HG02642 (cell line): ENCODE measurements around the gene FOCAD.

Experiments
- ATAC-seq: cut with Tn5 transposase; IDR thresholded peaks from one replicate; pipeline ENCODE4 v1.9.1; 2021; ENCODE audit warnings: mild to moderate bottlenecking; ENCODE audit not compliant: unreplicated experiment, poor library complexity

FOCAD gene

DNA sequence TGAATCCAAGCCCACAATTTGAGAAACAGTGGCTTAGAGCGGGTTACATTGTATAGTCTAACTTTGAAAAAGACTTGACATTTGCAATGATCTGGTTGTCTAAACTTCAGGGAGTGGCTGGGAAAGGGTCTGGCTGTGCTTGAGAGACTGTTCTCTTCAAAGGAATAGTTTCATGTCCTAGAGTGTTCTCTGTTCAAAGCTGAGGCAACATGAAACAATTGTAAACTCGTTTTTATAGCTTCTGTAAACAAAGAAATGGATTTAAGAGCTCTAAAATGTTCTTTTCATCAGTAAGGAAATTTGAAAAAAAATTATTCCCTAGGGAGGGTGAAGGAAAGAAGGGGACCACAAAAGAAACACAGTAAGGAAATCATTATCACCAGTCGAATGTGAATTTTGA is 41.6 kb downstream of the FOCAD start:
- ATAC-seq = no peak

DNA sequence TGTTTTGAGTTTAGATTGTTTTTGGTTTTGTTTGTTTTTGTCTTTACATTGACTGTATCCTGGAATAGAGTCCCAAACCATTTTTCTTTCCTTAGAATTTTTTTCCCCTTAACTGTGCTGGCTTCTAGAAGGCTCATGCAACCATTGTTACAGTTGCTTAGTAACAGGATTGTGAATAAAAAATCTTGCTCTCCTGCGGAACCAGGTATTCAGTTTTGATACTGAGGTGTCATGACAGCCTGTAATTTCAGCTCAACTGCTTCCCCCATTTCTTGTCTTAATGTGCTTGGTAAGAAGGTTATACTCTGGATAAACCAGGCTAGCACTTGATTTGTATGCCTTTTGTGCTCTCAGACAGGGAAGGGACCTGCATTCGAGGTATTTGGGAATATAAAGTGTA is 42.1 kb downstream of the FOCAD start:
- no peak for ATAC-seq

DNA sequence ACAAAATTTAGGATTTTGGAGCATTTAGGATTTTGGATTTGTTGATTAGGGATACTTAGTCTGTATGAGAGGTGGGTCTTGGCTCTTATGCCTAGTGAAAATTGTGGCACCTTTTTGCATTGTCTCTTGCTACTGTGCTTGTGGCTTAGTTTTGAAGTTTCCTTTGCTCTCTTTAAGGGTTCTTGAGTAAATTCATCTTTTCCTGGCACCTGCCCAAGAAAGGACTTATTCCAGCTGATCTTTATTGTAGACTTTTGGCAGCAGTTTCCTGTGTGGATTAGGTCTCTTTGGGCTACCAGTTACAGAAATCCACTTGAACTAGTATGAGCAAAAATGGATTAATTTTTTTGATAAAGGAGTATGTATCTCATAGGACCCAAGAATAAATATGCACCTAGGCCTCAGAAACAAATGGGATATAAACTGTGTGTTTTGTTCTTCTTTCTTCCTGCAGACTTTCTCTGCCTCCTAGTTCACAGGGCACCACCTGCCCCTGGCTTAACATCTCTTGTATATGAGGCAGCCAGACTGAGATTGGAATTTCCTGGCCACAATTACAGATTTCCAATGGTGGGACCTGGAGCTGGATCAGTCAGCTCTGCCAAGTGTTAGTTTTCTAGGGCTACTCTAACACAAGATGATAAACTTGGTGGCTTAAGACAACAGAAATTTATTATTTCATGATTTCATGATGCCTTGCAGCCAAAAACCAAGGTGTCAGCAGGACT is 44.6 kb downstream of the FOCAD start:
- no peak for ATAC-seq

DNA sequence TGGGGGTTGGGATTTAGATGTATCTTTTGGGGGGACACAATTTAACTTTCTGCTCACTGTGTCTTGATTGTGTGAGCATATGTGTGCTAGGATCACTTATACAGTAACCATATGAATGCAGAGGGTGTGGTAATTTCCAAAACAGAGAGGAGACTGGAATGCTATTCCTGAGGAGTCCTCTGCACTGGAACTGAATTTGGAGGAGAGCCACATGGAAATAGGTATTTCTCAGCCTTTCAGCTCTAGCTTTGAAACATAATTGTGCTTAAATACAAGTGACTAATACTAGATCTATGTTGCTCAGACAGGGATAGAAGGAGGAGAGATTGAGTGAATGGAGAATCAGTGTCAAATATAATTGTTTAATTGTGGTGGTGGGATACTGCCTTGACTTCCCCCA is 45.5 kb downstream of the FOCAD start:
- no peak for ATAC-seq

DNA sequence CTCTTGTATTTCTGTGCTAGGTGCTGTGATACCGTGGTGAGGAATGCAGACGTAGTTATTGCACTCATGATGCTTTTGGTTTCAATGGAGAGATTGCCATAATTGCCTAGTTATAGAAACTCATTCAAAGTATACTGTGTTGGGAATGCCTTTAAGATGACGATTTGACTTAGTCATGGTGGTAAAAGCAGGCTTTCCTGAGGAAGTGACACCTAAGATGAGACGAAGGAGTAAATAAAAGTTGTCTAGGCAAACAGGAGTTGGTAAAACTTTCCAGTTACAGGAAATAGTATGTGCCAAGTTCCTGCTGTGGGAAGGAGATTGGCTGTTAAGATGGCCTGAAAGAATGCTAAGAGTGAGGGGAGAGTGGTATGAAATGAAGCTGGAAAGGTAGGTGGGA is 48.1 kb downstream of the FOCAD start:
- ATAC-seq = no peak

DNA sequence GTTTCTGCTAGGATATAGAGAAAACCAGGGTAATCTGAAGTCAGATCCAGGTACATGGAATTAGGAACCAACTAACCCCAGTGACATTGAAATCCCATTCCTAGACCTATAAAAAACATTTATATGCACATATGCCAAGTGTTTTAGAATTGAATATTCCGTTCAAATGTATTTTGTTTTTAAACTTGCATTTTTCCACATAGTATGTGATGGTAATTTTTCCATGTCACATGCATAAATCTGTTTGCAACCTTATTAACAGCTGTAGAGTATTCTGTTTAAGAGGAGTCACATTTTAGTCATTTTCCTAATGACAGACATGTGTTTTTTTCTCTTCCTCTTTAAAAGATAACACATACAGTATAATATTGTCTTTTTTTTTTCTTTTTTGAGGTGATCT is 50.2 kb downstream of the FOCAD start:
- ATAC-seq = no peak

DNA sequence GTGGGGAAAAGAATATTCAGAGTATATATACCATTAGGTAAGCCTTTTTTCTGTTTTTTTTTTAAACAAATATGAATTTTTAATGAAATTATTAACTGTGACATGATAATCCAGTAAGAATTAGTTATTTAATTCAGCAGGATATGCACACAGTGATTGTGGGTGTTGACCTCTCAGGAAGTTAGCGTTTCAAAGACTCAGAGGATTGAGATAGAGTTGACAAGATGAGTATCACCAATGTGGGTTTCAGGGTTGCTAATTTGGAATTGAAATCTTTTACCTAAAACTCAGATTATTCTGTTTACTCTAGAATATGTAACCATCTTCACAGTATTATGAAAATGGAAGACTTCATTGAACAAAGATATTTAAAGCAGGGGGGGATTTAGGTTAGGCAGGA is 56.2 kb downstream of the FOCAD start:
- ATAC-seq = no peak

DNA sequence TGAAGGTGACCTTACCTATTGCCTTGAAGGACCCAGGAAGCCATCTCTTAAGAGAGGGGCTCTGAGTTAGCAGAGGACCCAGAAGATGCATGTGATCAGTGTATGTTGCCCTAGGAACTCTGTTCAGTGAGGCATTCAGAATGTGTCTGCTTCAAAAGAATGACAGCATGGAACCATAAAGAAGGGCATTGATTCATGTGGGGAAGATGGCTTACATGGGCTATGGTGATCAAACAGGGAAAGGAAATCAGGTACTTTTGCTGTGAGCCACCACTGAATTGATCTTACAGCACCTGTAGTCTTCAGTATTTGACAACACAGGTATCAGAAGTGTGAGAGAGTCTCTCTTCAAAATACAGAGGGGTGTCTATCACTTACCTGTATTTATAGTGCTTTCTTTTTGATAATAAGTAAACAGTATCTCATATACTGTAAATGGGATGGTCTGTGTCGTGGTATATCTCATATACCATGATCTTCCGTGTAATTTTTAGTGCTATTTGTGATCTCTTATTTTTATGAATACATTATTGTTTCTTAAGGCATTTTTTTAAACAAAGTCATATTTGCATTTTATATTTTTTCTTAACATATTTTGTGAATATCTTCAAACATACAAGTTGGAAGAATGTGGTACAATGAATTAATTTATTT is 57.0 kb downstream of the FOCAD start:
- ATAC-seq = no peak

DNA sequence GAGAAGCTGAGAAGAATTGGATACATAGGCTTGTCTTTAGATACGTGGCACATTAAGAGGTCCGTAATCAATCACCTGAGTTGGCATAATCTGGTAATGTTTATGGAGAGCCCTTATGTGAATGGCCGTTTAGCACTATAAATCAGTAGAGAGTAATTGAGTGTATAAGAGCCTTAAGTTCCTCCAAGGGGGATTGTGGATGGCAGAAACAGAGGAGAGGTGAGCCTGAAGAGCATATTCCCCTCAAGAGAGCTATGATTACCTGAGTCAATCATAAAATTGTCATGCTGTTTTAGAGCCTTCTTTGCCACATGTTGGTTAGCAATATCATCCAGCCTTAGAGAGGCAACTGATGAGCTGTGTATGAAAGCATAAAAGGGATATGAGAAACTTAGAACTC is 58.8 kb downstream of the FOCAD start:
- ATAC-seq = no peak

DNA sequence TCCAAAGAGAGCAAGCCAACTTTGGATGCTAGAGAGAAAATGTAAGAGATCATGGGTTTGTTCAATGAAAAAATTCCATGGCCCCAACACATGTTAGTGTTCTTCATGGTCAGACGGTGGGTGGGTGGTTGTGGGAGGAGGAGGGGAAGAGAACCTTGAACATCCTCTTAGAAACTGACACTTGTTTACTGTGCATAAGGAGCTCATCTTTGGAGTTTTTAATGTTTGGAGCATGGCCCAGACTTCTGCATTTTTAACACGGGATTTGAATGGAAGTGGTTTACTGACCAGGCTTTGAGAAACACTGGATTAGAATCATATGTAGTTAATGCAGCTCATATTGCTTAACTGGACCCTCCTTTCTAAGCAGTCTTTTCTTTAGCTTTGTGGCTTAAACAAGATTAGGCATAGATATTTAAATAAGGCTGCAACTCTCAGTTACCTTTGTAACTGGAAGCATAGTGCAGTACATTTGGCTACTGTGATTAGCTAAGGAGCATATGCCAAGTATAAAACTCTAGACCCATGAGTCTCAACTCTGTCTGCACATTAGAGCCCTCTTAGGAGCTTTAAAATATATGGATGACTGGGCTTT is 60.1 kb downstream of the FOCAD start:
- ATAC-seq = no peak

DNA sequence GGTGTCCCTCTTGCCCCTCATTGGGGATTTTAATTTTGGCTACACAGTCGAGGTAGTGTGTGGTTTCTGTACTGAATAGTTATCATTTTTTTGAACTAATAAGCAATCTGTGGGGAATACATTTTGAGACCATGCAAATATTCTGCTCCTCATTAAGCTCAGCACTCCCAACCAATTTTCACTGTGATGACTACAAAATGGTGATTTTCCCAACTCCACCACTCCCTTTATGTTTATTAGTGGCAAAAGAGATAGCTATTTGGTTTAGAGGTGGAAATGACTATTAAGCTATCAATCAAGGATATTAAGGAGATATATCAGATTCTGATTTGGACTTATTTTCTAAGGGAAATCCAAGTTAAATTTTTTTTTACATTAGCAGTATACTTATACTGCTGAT is 62.9 kb downstream of the FOCAD start:
- no peak for ATAC-seq

DNA sequence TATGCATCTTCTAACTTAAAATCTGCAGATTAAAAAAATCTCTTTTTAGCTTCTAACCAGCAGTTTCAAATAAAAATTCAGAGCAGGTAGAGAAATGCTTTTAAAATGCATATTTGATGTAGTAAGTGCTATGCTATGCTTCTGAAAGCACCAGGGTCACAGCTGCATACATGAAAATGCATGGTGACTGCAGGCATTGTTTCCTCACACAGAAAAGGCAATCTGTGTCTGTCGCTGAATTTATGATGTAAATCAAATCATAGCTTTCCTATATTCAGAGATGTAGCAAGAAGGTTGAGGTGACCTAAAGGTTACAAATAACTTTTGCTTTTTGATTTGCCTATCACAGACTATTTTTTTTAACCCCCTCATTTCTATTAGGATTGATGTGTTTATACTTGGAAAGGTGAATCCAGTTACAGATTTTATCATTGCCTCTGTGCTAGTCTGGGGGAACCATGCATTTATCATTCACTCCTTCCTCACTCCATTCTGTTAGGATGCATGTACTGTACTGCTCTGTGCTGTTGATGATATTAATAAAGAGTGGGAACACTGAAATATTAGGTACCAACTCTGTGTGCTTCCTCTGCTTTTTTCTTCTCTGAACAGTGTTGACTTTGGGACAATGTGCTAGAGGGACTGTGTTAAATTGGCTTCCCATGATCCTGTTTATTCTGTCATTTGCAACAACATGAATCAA is 65.6 kb downstream of the FOCAD start:
- ATAC-seq = no peak

DNA sequence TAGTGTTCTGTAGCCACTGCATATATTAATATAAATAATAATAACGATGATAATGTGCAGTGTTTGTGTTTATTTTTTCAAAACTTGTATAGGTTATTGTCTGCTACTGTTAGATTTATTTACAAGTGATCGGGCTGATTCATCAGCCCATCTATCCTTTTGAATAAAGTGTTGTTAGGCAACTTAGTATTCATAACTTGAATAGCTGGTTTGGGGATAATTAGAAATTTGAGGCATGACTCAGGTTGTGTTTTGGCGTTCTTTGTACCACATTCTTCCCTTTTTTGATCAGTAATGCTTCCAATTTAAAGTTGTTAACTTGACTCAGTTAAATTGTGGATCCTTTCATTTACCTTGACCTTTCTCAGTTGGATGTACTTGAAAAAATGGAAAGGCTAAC is 69.7 kb downstream of the FOCAD start:
- ATAC-seq = no peak

DNA sequence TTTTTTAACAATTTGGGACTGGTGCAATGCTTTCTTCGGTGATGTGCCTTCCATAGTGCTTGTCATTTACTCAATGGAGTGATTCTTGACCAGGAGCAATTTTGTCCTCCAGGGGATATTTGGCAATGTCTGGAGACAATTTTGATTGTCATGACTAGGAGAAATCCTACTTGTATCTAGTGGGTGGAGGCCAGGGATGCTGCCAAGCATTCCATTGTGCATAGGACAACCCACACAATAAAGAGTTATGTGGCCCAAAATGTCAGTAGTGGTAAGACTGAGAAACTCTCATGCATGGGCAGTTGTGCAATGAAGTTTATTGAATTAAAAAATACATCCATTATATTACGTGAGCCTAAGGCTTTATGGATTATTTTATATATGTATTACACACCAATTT is 70.5 kb downstream of the FOCAD start:
- no peak for ATAC-seq

DNA sequence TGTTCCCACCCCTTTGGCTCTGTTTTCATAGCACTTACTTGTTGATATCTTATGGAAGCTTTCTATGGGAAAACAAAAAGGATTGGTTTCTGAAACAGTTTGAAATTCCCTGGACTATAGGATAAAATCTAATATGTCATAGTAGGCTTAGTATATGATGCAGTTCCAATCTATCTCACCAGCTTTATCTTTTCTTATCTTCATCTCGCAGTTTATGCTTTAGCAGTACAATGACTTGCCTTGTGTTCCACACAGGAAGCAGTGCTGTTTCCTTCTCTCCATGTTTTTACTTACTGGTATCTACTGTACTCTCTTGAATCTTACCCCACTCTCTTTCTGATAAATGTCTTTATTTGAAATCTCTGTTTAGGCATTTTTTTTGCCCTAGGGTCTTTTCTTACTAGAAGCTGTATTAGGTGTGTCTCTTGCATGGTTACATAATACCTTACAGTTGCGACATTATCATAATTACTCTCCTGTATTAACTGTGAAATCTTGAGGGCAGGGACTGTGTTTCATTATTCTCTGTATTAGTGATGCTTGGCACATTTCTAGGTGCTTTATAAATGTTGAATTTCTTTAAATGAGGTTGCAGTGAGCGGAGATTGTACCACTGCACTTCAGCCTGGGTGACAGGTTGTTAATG is 76.3 kb downstream of the FOCAD start:
- ATAC-seq = no peak

DNA sequence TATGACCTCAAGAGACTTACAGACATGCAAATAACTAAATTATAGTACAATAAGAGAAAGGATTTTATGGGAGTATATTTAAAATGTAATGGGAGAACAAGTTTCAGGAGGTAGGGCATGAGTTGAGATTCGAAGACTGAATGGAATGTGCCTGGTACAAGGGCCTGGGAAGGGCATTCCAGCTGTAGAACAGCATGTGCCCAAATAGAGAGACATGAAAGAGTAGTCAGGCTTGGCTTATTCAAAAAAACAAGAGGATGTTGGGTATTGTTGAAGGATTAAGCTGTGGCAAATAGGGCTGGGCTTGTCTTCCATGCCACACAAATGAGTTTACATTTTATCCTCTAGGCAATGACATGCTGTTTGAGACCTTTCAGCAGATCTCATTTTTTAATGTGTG is 86.9 kb downstream of the FOCAD start:
- no peak for ATAC-seq

DNA sequence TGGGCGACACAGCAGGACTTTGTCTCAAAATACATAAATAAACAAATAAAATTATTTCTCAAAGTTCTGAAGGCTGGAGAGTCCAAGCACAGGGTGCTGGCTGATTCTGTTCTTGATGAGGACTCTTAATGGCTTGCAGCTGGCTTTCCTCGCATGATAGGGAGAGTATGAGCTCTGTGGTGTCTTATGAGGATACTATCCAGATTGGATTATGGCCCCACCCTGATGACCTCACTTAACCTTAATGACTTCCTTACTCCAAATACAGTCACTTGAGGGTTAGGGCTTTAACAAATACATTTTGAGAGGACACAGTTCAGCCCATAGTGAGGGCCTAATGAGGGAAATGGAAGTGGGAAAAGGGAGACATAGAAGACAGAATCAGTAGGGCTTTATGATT is 87.7 kb downstream of the FOCAD start:
- ATAC-seq = no peak

DNA sequence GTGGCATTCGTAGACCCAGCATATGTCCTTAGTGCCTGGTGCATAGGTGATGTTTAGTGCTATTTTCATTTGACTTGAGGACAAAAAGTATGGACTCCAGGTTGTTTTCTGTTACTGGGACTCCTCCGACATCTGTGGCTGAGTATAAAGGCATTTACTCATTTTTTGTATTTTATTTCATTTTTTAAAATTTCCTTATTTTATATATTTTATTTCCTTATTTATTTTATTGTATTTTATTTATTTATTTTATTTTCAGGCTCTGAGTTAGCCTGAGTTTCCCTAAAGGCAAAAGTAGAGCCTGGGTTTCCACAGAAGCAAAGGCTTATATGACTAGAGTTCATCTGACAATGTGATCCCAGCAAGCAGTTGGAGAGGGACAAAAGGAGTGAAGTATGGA is 91.6 kb downstream of the FOCAD start:
- ATAC-seq = no peak

DNA sequence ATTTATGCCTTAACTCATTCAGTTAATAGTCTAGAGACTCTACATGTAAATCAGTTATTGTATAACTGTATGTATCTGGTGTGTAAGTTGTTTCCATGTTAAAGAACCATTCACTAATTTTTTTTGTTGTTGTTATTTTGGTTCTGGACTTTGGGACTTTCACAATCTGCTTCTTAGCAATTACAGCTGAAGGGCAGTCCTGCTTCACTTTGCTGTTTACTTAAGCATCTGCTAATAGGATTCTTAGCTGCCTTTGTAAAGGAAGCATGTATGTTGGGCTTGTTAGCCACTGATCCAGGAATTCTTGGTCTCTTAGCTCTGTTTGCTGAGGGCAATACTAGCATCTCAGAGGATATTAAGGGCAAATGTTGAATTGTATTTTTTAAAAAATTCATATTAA is 97.0 kb downstream of the FOCAD start:
- no peak for ATAC-seq

DNA sequence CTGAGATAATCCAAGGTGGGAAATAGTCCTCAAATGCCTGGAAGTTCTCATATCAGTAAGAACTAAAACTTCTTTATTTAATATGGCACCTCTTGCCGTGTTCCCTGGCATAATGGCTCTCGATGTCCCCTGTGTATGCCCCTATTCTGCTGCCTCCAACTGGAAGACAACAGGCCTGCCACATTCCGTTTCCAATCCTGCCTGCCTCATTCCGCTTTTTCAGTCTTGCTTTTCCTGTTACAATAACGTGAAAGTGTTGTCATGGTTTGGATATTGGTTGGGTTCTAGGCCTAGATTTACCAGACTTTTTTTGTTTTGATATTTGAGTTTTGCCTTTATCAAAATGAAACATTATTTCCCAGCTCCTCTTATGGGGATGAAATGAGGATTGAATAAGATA is 98.2 kb downstream of the FOCAD start:
- no peak for ATAC-seq
